HUES6 (cell line): ENCODE data around the gene TCF7L1.

Source experiments
- H3K27ac ChIP-seq: 2 replicates; pipeline ENCODE4 v1.7.0; 2013; ENCODE audit warnings: low read depth, mild to moderate bottlenecking, low read length, inconsistent platforms
- H3K27me3 ChIP-seq: 2 replicates; pipeline ENCODE4 v1.6.1; 2013; ENCODE audit warnings: low read length; ENCODE audit not compliant: control insufficient read depth, insufficient read depth
- H3K36me3 ChIP-seq: 2 replicates; pipeline ENCODE4 v1.6.1; 2013; ENCODE audit warnings: low read length; ENCODE audit not compliant: control insufficient read depth, insufficient read depth
- H3K4me1 ChIP-seq: 2 replicates; pipeline ENCODE4 v1.6.1; 2013; ENCODE audit warnings: low read length; ENCODE audit not compliant: control insufficient read depth, insufficient read depth
- H3K4me3 ChIP-seq: 2 replicates; pipeline ENCODE4 v1.5.1; 2013; ENCODE audit warnings: low read depth, low read length
- H3K9ac ChIP-seq: one replicate; pipeline ENCODE4 v1.6.1; 2013; ENCODE audit warnings: mild to moderate bottlenecking, low read length
- H3K9me3 ChIP-seq: 2 replicates; pipeline ENCODE4 v1.6.1; 2013; ENCODE audit warnings: low read depth, low read length; ENCODE audit not compliant: control insufficient read depth, insufficient read depth

Gene TCF7L1

GRCh38 chr2:85163675-85164074, 30.5 kb downstream of the TCF7L1 start:
- H3K9me3 ChIP-seq, result no peaks in the 10 kb centered on the region
- H3K9ac ChIP-seq, result no peak overlapping the region
- H3K27ac ChIP-seq, result no peak overlapping the region
- no peaks in the 10 kb centered on the region for H3K36me3 ChIP-seq
- H3K27me3 ChIP-seq, result no peaks in the 10 kb centered on the region
- H3K4me3 ChIP-seq, result no peak overlapping the region
- peaks cover 45% of the 10 kb centered on the region for H3K4me1 ChIP-seq

- Histone ChIP-seq H3K27me3 (no peaks in the 10 kb centered on the region), H3K4me3 (no peak overlapping the region), H3K36me3 (no peaks in the 10 kb centered on the region), H3K9ac (no peak overlapping the region), H3K27ac (no peak overlapping the region), H3K4me1 (peaks cover 45% of the 10 kb centered on the region), H3K9me3 (no peaks in the 10 kb centered on the region)
Measured at GRCh38 chr2:85164145-85164569, 31.0 kb downstream of the TCF7L1 start.

- H3K36me3 ChIP-seq, result no peaks in the 10 kb centered on the region
- no peak overlapping the region for H3K27ac ChIP-seq
- H3K4me1 ChIP-seq, result peaks cover 39% of the 10 kb centered on the region
- H3K4me3 ChIP-seq, result no peak overlapping the region
- no peaks in the 10 kb centered on the region for H3K9me3 ChIP-seq
- no peaks in the 10 kb centered on the region for H3K27me3 ChIP-seq
- no peak overlapping the region for H3K9ac ChIP-seq
Measured at GRCh38 chr2:85165088-85165690, 32.0 kb downstream of the TCF7L1 start.

GRCh38 chr2:85166021-85166420, 32.8 kb downstream of the TCF7L1 start:
- no peak overlapping the region for H3K4me3 ChIP-seq
- no peaks in the 10 kb centered on the region for H3K27me3 ChIP-seq
- H3K4me1 ChIP-seq, result peaks cover 36% of the 10 kb centered on the region
- H3K9ac ChIP-seq, result no peak overlapping the region
- no peaks in the 10 kb centered on the region for H3K9me3 ChIP-seq
- no peaks in the 10 kb centered on the region for H3K36me3 ChIP-seq
- no peak overlapping the region for H3K27ac ChIP-seq

- Histone ChIP-seq H3K9ac (no peak overlapping the region), H3K27ac (no peak overlapping the region), H3K36me3 (no peaks in the 10 kb centered on the region), H3K4me1 (peaks cover 24% of the 10 kb centered on the region), H3K4me3 (no peak overlapping the region), H3K27me3 (no peaks in the 10 kb centered on the region), H3K9me3 (no peaks in the 10 kb centered on the region)
Measured at GRCh38 chr2:85167479-85167878, 34.3 kb downstream of the TCF7L1 start.

- Histone ChIP-seq H3K9me3 (no peaks in the 10 kb centered on the region), H3K27me3 (no peaks in the 10 kb centered on the region), H3K36me3 (no peaks in the 10 kb centered on the region), H3K27ac (no peak overlapping the region), H3K4me3 (no peak overlapping the region), H3K9ac (no peak overlapping the region), H3K4me1 (peaks cover 10% of the 10 kb centered on the region)
Measured at GRCh38 chr2:85168942-85169341, 35.8 kb downstream of the TCF7L1 start.

- H3K9me3 ChIP-seq, result no peaks in the 10 kb centered on the region
- H3K36me3 ChIP-seq, result no peaks in the 10 kb centered on the region
- H3K27ac ChIP-seq, result no peak overlapping the region
- H3K9ac ChIP-seq, result no peak overlapping the region
- no peak overlapping the region for H3K4me3 ChIP-seq
- H3K27me3 ChIP-seq, result no peaks in the 10 kb centered on the region
- H3K4me1 ChIP-seq, result peaks cover 6% of the 10 kb centered on the region; the same call in 1 of the 2 replicates
Measured at GRCh38 chr2:85169581-85169980, 36.4 kb downstream of the TCF7L1 start.

- Histone ChIP-seq H3K9me3 (no peaks in the 10 kb centered on the region), H3K36me3 (no peaks in the 10 kb centered on the region), H3K9ac (no peak overlapping the region), H3K4me3 (no peak overlapping the region), H3K27ac (no peak overlapping the region), H3K4me1 (peaks cover 14% of the 10 kb centered on the region), H3K27me3 (no peaks in the 10 kb centered on the region)
Measured at GRCh38 chr2:85170938-85171475, 37.8 kb downstream of the TCF7L1 start.

GRCh38 chr2:85171916-85172315, 38.7 kb downstream of the TCF7L1 start:
- no peak overlapping the region for H3K9ac ChIP-seq
- H3K4me1 ChIP-seq, result peaks cover 15% of the 10 kb centered on the region
- no peaks in the 10 kb centered on the region for H3K27me3 ChIP-seq

GRCh38 chr2:85173909-85174308, 40.7 kb downstream of the TCF7L1 start:
- H3K27ac ChIP-seq, result no peak overlapping the region
- H3K9me3 ChIP-seq, result no peaks in the 10 kb centered on the region
- H3K4me1 ChIP-seq, result peaks cover 28% of the 10 kb centered on the region
- H3K36me3 ChIP-seq, result 0 out of 2 replicates have a peak, but pooled peaks cover 3% of the 10 kb centered on the region
- H3K4me3 ChIP-seq, result no peak overlapping the region
- no peak overlapping the region for H3K9ac ChIP-seq
- H3K27me3 ChIP-seq, result no peaks in the 10 kb centered on the region

More at GRCh38 chr2:85171916-85172315, 38.7 kb downstream of the TCF7L1 start:
- Histone ChIP-seq H3K4me3 (no peak overlapping the region), H3K36me3 (0 out of 2 replicates have a peak, but pooled peaks cover 3% of the 10 kb centered on the region), H3K9me3 (no peaks in the 10 kb centered on the region), H3K27ac (no peak overlapping the region)

- Histone ChIP-seq H3K27me3 (no peaks in the 10 kb centered on the region), H3K4me3 (no peak overlapping the region), H3K4me1 (peaks cover 39% of the 10 kb centered on the region), H3K9ac (no peak overlapping the region), H3K36me3 (0 out of 2 replicates have a peak, but pooled peaks cover 3% of the 10 kb centered on the region), H3K27ac (no peak overlapping the region), H3K9me3 (no peaks in the 10 kb centered on the region)
Measured at GRCh38 chr2:85174943-85175342, 41.8 kb downstream of the TCF7L1 start.
